GM19395 (cell line): ENCODE measurements around the gene CBLIF.
"Not testable (repeated sequence)": the region's sequence is repeated elsewhere in the genome, so short reads cannot be mapped to it uniquely, and the experiment has no call there.

Experiments
- ATAC-seq: cut with Tn5 transposase; IDR thresholded peaks from one replicate; pipeline ENCODE4 v1.9.1; 2021; ENCODE audit warnings: mild to moderate bottlenecking, moderate library complexity; ENCODE audit not compliant: unreplicated experiment

CBLIF gene

GRCh38 chr11:59801160-59801706 is 44.1 kb downstream of the CBLIF start:
- no peak for ATAC-seq

GRCh38 chr11:59800390-59801025 is 44.8 kb downstream of the CBLIF start:
- ATAC-seq, result no peak

GRCh38 chr11:59794417-59794816 is 50.9 kb downstream of the CBLIF start:
- no peak for ATAC-seq

GRCh38 chr11:59792507-59792906 is 52.8 kb downstream of the CBLIF start:
- no peak for ATAC-seq

- ATAC-seq, result no peak
Observed at GRCh38 chr11:59791639-59792038, 53.7 kb downstream of the CBLIF start.

- no peak for ATAC-seq
Observed at GRCh38 chr11:59787816-59788215, 57.5 kb downstream of the CBLIF start.

- no peak for ATAC-seq
Observed at GRCh38 chr11:59787255-59787588, 58.1 kb downstream of the CBLIF start.

- ATAC-seq, result no peak
Observed at GRCh38 chr11:59785818-59786217, 59.5 kb downstream of the CBLIF start.

GRCh38 chr11:59784441-59784840 is 60.9 kb downstream of the CBLIF start:
- not testable (repeated sequence) for ATAC-seq

GRCh38 chr11:59783632-59784090 is 61.6 kb downstream of the CBLIF start:
- ATAC-seq, result no peak

- ATAC-seq, result no peak
Observed at GRCh38 chr11:59782080-59782479, 63.2 kb downstream of the CBLIF start.

- ATAC-seq, result no peak
Observed at GRCh38 chr11:59779487-59779886, 65.8 kb downstream of the CBLIF start.
